ENCODE data around the gene KRTAP16-1. TPM values are rescaled to one million over a fixed set of nuclear protein-coding genes. Genes with fewer than 3 reads are reported as not detected.

The KRTAP16-1 gene
- total RNA-seq, 1 experiment from 2014 or later = not detected

Other genes starting within 250 kb of the KRTAP16-1 start
- gene KRTAP2-3, start 249.2 kb downstream of the KRTAP16-1 start, total RNA-seq (2014; rRNA removed; shearing (Covaris generic)) = not detected in 2 replicates
- not detected in 2 replicates for gene KRTAP2-4, start 243.4 kb downstream of the KRTAP16-1 start, total RNA-seq (2014; rRNA removed; shearing (Covaris generic))
- gene KRTAP4-7, start 225.2 kb downstream of the KRTAP16-1 start, total RNA-seq (2014; rRNA removed; shearing (Covaris generic)) = not detected in 2 replicates
- not detected in 2 replicates for gene KRTAP4-8, start 211.2 kb downstream of the KRTAP16-1 start, total RNA-seq (2014; rRNA removed; shearing (Covaris generic))
- gene KRTAP4-16, start 207.1 kb downstream of the KRTAP16-1 start, total RNA-seq (2014; rRNA removed; shearing (Covaris generic)) = not detected in 2 replicates
- not detected in 2 replicates for gene KRTAP4-9, start 203.9 kb downstream of the KRTAP16-1 start, total RNA-seq (2014; rRNA removed; shearing (Covaris generic))
- not detected in 2 replicates for gene KRTAP4-11, start 190.9 kb downstream of the KRTAP16-1 start, total RNA-seq (2014; rRNA removed; shearing (Covaris generic))
- not detected in 2 replicates for gene KRTAP4-12, start 185.1 kb downstream of the KRTAP16-1 start, total RNA-seq (2014; rRNA removed; shearing (Covaris generic))
- not detected in 2 replicates for gene KRTAP4-6, start 168.8 kb downstream of the KRTAP16-1 start, total RNA-seq (2014; rRNA removed; shearing (Covaris generic))
- not detected in 2 replicates for gene KRTAP4-5, start 159.5 kb downstream of the KRTAP16-1 start, total RNA-seq (2014; rRNA removed; shearing (Covaris generic))
- not detected in 2 replicates for gene KRTAP4-4, start 148.6 kb downstream of the KRTAP16-1 start, total RNA-seq (2014; rRNA removed; shearing (Covaris generic))
- gene KRTAP4-3, start 141.1 kb downstream of the KRTAP16-1 start, total RNA-seq (2014; rRNA removed; shearing (Covaris generic)) = not detected in 2 replicates
- not detected in 2 replicates for gene KRTAP4-2, start 131.1 kb downstream of the KRTAP16-1 start, total RNA-seq (2014; rRNA removed; shearing (Covaris generic))
- gene KRTAP4-1, start 124.4 kb downstream of the KRTAP16-1 start, total RNA-seq (2014; rRNA removed; shearing (Covaris generic)) = 0.38 and 0.70 TPM in 2 replicates
- not detected in 2 replicates for gene KRTAP9-1, start 119.4 kb downstream of the KRTAP16-1 start, total RNA-seq (2014; rRNA removed; shearing (Covaris generic))
- gene KRTAP9-2, start 82.7 kb downstream of the KRTAP16-1 start, total RNA-seq (2014; rRNA removed; shearing (Covaris generic)) = not detected in 2 replicates
- gene KRTAP9-3, start 76.9 kb downstream of the KRTAP16-1 start, total RNA-seq (2014; rRNA removed; shearing (Covaris generic)) = not detected in 2 replicates
- not detected in 2 replicates for gene KRTAP9-8, start 71.3 kb downstream of the KRTAP16-1 start, total RNA-seq (2014; rRNA removed; shearing (Covaris generic))
- gene KRTAP9-4, start 59.6 kb downstream of the KRTAP16-1 start, total RNA-seq (2014; rRNA removed; shearing (Covaris generic)) = not detected in 2 replicates
- gene KRTAP9-9, start 53.9 kb downstream of the KRTAP16-1 start, total RNA-seq (2014; rRNA removed; shearing (Covaris generic)) = not detected in 2 replicates
- gene KRTAP9-6, start 43.9 kb downstream of the KRTAP16-1 start, total RNA-seq (2014; rRNA removed; shearing (Covaris generic)) = not detected in 2 replicates
- not detected in 2 replicates for gene KRTAP9-7, start 33.6 kb downstream of the KRTAP16-1 start, total RNA-seq (2014; rRNA removed; shearing (Covaris generic))
- not detected in 2 replicates for gene KRTAP29-1, start 6.5 kb downstream of the KRTAP16-1 start, total RNA-seq (2014; rRNA removed; shearing (Covaris generic))
- gene KRTAP17-1, start 6.4 kb upstream of the KRTAP16-1 start, total RNA-seq (2014; rRNA removed; shearing (Covaris generic)) = not detected in 2 replicates
- not detected in 2 replicates for gene KRT33A, start 41.5 kb upstream of the KRTAP16-1 start, total RNA-seq (2014; rRNA removed; shearing (Covaris generic))
- gene KRT33B, start 60.5 kb upstream of the KRTAP16-1 start, total RNA-seq (2014; rRNA removed; shearing (Covaris generic)) = not detected in 2 replicates
- not detected in 2 replicates for gene KRT34, start 73.0 kb upstream of the KRTAP16-1 start, total RNA-seq (2014; rRNA removed; shearing (Covaris generic))
- not detected in 2 replicates for gene KRT31, start 88.3 kb upstream of the KRTAP16-1 start, total RNA-seq (2014; rRNA removed; shearing (Covaris generic))
- not detected in 2 replicates for gene KRT37, start 115.3 kb upstream of the KRTAP16-1 start, total RNA-seq (2014; rRNA removed; shearing (Covaris generic))
- not detected in 2 replicates for gene KRT38, start 131.7 kb upstream of the KRTAP16-1 start, total RNA-seq (2014; rRNA removed; shearing (Covaris generic))
- gene KRT32, start 158.1 kb upstream of the KRTAP16-1 start, total RNA-seq (2014; rRNA removed; shearing (Covaris generic)) = not detected in 2 replicates
- gene KRT35, start 171.8 kb upstream of the KRTAP16-1 start, total RNA-seq (2014; rRNA removed; shearing (Covaris generic)) = not detected in 2 replicates
- gene KRT36, start 180.6 kb upstream of the KRTAP16-1 start, total RNA-seq (2014; rRNA removed; shearing (Covaris generic)) = not detected in 2 replicates
- not detected in 2 replicates for gene KRT13, start 196.3 kb upstream of the KRTAP16-1 start, total RNA-seq (2014; rRNA removed; shearing (Covaris generic))
- gene KRT15, start 209.6 kb upstream of the KRTAP16-1 start, total RNA-seq (2014; rRNA removed; shearing (Covaris generic)) = 0.52 and 0.59 TPM in 2 replicates
- 44.9 and 116 TPM in 2 replicates for gene KRT19, start 219.0 kb upstream of the KRTAP16-1 start, total RNA-seq (2014; rRNA removed; shearing (Covaris generic))

All from H7 (cell line).